Measurements from ENCODE around the gene CEP170B.

The CEP170B gene

GRCh38 chr14:104866451-104867370 lies 1.6 kb downstream of the CEP170B start:
- no peak for DNase-seq (ENCODE audit: low read depth in 1 of 2, low spot score in 1 of 2)

GRCh38 chr14:104867371-104868059 lies 2.4 kb downstream of the CEP170B start:
- DNase-seq (ENCODE audit: low read depth in 1 of 2, low spot score in 1 of 2) = no peak

- DNase-seq (ENCODE audit: low read depth in 1 of 2, low spot score in 1 of 2) = no peak
Measured at GRCh38 chr14:104868060-104868740, 3.1 kb downstream of the CEP170B start.

GRCh38 chr14:104868811-104869572 lies 3.9 kb downstream of the CEP170B start:
- DNase-seq (ENCODE audit: low read depth in 1 of 2, low spot score in 1 of 2) = no peak

GRCh38 chr14:104869669-104870367 lies 4.8 kb downstream of the CEP170B start:
- DNase-seq (ENCODE audit: low read depth in 1 of 2, low spot score in 1 of 2) = no peak

GRCh38 chr14:104870368-104871144 lies 5.5 kb downstream of the CEP170B start:
- peak in 1 of 2 donors; percentile 35 for DNase-seq (ENCODE audit: low read depth in 1 of 2, low spot score in 1 of 2)

GRCh38 chr14:104871145-104871655 lies 6.1 kb downstream of the CEP170B start:
- DNase-seq (ENCODE audit: low read depth in 1 of 2, low spot score in 1 of 2) = no peak

- no peak for DNase-seq (ENCODE audit: low read depth in 1 of 2, low spot score in 1 of 2)
Measured at GRCh38 chr14:104871656-104872468, 6.8 kb downstream of the CEP170B start.

- DNase-seq (ENCODE audit: low read depth in 1 of 2, low spot score in 1 of 2) = no peak
Measured at GRCh38 chr14:104872469-104873341, 7.6 kb downstream of the CEP170B start.

GRCh38 chr14:104873380-104874055 lies 8.4 kb downstream of the CEP170B start:
- no peak for DNase-seq (ENCODE audit: low read depth in 1 of 2, low spot score in 1 of 2)

GRCh38 chr14:104874110-104874531 lies 9.1 kb downstream of the CEP170B start:
- no peak for DNase-seq (ENCODE audit: low read depth in 1 of 2, low spot score in 1 of 2)

GRCh38 chr14:104874571-104875411 lies 9.7 kb downstream of the CEP170B start:
- DNase-seq (ENCODE audit: low read depth in 1 of 2, low spot score in 1 of 2) = no peak

- DNase-seq (ENCODE audit: low read depth in 1 of 2, low spot score in 1 of 2) = no peak
Measured at GRCh38 chr14:104875412-104875751, 10.3 kb downstream of the CEP170B start.

GRCh38 chr14:104875811-104876210 lies 10.7 kb downstream of the CEP170B start:
- DNase-seq (ENCODE audit: low read depth in 1 of 2, low spot score in 1 of 2) = no peak

GRCh38 chr14:104876251-104876699 lies 11.2 kb downstream of the CEP170B start:
- DNase-seq (ENCODE audit: low read depth in 1 of 2, low spot score in 1 of 2) = no peak
